ENCODE results near the gene CPB1.

CPB1 gene

GRCh38 chr3:148820361-148821245 is 7.0 kb upstream of the CPB1 start:
- Histone ChIP-seq H3K9ac (no peak overlapping the region), H3K27me3 (ENCODE audit: insufficient read depth, low read depth) (no peaks in the 10 kb centered on the region), H3K36me3 (ENCODE audit: insufficient read depth) (no peaks in the 10 kb centered on the region), H3K79me2 (ENCODE audit: insufficient read depth, low read depth) (no peaks in the 10 kb centered on the region), H3K4me2 (no peak overlapping the region), H4K20me1 (ENCODE audit: insufficient read depth) (no peaks in the 10 kb centered on the region), H2AFZ (ENCODE audit: low read depth) (no peak overlapping the region), H3K4me1 (ENCODE audit: low read depth, poor library complexity, severe bottlenecking) (no peaks in the 10 kb centered on the region), H3K27ac (no peak overlapping the region), H3K4me3 (IDR thresholded peaks at IDR 0.05; ENCODE audit: insufficient read depth, low read depth, low read length) (no peak overlapping the region)
- no peak for TF ChIP-seq CTCF (conservative IDR thresholded peaks at IDR 0.05; ENCODE audit: low read depth, low read length)

- Histone ChIP-seq H3K79me2 (ENCODE audit: insufficient read depth, low read depth) (no peaks in the 10 kb centered on the region), H3K27me3 (ENCODE audit: insufficient read depth, low read depth) (no peaks in the 10 kb centered on the region), H3K4me2 (no peak overlapping the region), H3K4me1 (ENCODE audit: low read depth, poor library complexity, severe bottlenecking) (no peaks in the 10 kb centered on the region), H3K9ac (no peak overlapping the region), H3K4me3 (IDR thresholded peaks at IDR 0.05; ENCODE audit: insufficient read depth, low read depth, low read length) (no peak overlapping the region), H3K27ac (no peak overlapping the region), H4K20me1 (ENCODE audit: insufficient read depth) (no peaks in the 10 kb centered on the region), H2AFZ (ENCODE audit: low read depth) (no peak overlapping the region), H3K36me3 (ENCODE audit: insufficient read depth) (no peaks in the 10 kb centered on the region)
- TF ChIP-seq CTCF (conservative IDR thresholded peaks at IDR 0.05; ENCODE audit: low read depth, low read length): no peak
Measured at GRCh38 chr3:148823026-148823425, 4.6 kb upstream of the CPB1 start.

- Histone ChIP-seq H3K36me3 (ENCODE audit: insufficient read depth) (no peaks in the 10 kb centered on the region), H3K4me3 (IDR thresholded peaks at IDR 0.05; ENCODE audit: insufficient read depth, low read depth, low read length) (no peak overlapping the region), H4K20me1 (ENCODE audit: insufficient read depth) (no peaks in the 10 kb centered on the region), H3K27ac (no peak overlapping the region), H3K4me1 (ENCODE audit: low read depth, poor library complexity, severe bottlenecking) (no peaks in the 10 kb centered on the region), H3K27me3 (ENCODE audit: insufficient read depth, low read depth) (no peaks in the 10 kb centered on the region), H2AFZ (ENCODE audit: low read depth) (no peak overlapping the region), H3K9ac (no peak overlapping the region), H3K4me2 (no peak overlapping the region), H3K79me2 (ENCODE audit: insufficient read depth, low read depth) (no peaks in the 10 kb centered on the region)
- TF ChIP-seq CTCF (conservative IDR thresholded peaks at IDR 0.05; ENCODE audit: low read depth, low read length): no peak
Measured at GRCh38 chr3:148825476-148825875, 2.1 kb upstream of the CPB1 start.

- Histone ChIP-seq H4K20me1 (ENCODE audit: insufficient read depth) (no peaks in the 10 kb centered on the region), H3K4me2 (no peak overlapping the region), H3K36me3 (ENCODE audit: insufficient read depth) (no peaks in the 10 kb centered on the region), H3K27me3 (ENCODE audit: insufficient read depth, low read depth) (no peaks in the 10 kb centered on the region), H3K4me3 (IDR thresholded peaks at IDR 0.05; ENCODE audit: insufficient read depth, low read depth, low read length) (no peak overlapping the region), H2AFZ (ENCODE audit: low read depth) (no peak overlapping the region), H3K4me1 (ENCODE audit: low read depth, poor library complexity, severe bottlenecking) (no peaks in the 10 kb centered on the region), H3K79me2 (ENCODE audit: insufficient read depth, low read depth) (no peaks in the 10 kb centered on the region), H3K27ac (no peak overlapping the region), H3K9ac (no peak overlapping the region)
- TF ChIP-seq CTCF (conservative IDR thresholded peaks at IDR 0.05; ENCODE audit: low read depth, low read length): no peak
Measured at GRCh38 chr3:148828136-148828690, 602 bp downstream of the CPB1 start.
